HepG2 (cell line): ENCODE results near the gene RTRAF.

Source experiments
- EHMT2 ChIP-seq: fragments of 200-600 bp; sonication (generic); IDR thresholded peaks from 2 replicates; pipeline ENCODE4 v1.7.0; 2017; ENCODE audit warnings: antibody characterized with exemption, low read depth, low read length, borderline replicate concordance
- EP300 ChIP-seq, 3 experiments: sonication (generic) in 1 of 3; formaldehyde crosslinking in 1 of 3; IDR thresholded peaks; 2 replicates each; pipeline versions ENCODE4 v1.5.1 to v1.6.1; 2011 to 2020; ENCODE audit warnings: low read depth in 2 of 3, low read length in 2 of 3, borderline replicate concordance in 1 of 3, improper control_type of control experiment in 1 of 3, mild to moderate bottlenecking in 1 of 3, missing genetic modification reagents in 1 of 3, moderate library complexity in 1 of 3
- NR2F1 ChIP-seq, 2 experiments: fragments of 450-650 bp in 1 of 2; formaldehyde crosslinking in 1 of 2; IDR thresholded peaks; 2 replicates each; pipeline versions ENCODE4 v1.5.0 to v1.6.1; 2016 to 2020; ENCODE audit warnings: mild to moderate bottlenecking in 1 of 2, missing compliant biosample characterization in 1 of 2, missing genetic modification reagents in 1 of 2, moderate library complexity in 1 of 2
- ZNF274 ChIP-seq: sonication (generic); formaldehyde crosslinking; IDR thresholded peaks from 2 replicates; pipeline ENCODE4 v1.5.1; 2020; ENCODE audit warnings: mild to moderate bottlenecking, missing genetic modification reagents
- ZNF670 ChIP-seq: sonication (generic); formaldehyde crosslinking; IDR thresholded peaks from 2 replicates; pipeline ENCODE4 v1.8.0; 2022; ENCODE audit warnings: mild to moderate bottlenecking, missing genetic modification reagents, borderline replicate concordance
- TF ChIP-seq, protein P1 (sequence below): sonication (generic); formaldehyde crosslinking; IDR thresholded peaks from 2 replicates; pipeline ENCODE4 v1.5.0; 2020; ENCODE audit warnings: mild to moderate bottlenecking, missing genetic modification reagents, moderate library complexity

- no peak for TF ChIP-seq NR2F1 (CRISPR knock-in tag; IDR thresholded peaks at IDR 0.05)
- TF ChIP-seq, protein P1, sequence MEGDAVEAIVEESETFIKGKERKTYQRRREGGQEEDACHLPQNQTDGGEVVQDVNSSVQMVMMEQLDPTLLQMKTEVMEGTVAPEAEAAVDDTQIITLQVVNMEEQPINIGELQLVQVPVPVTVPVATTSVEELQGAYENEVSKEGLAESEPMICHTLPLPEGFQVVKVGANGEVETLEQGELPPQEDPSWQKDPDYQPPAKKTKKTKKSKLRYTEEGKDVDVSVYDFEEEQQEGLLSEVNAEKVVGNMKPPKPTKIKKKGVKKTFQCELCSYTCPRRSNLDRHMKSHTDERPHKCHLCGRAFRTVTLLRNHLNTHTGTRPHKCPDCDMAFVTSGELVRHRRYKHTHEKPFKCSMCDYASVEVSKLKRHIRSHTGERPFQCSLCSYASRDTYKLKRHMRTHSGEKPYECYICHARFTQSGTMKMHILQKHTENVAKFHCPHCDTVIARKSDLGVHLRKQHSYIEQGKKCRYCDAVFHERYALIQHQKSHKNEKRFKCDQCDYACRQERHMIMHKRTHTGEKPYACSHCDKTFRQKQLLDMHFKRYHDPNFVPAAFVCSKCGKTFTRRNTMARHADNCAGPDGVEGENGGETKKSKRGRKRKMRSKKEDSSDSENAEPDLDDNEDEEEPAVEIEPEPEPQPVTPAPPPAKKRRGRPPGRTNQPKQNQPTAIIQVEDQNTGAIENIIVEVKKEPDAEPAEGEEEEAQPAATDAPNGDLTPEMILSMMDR (CRISPR knock-in tag): no peak
- TF ChIP-seq EP300 (IDR thresholded peaks at IDR 0.05; ENCODE audit: low read depth in 2 of 2, low read length in 2 of 2): no peak
- no peak for TF ChIP-seq EP300 (CRISPR knock-in tag; IDR thresholded peaks at IDR 0.05; ENCODE audit: borderline replicate concordance)
- no peak for TF ChIP-seq ZNF274 (CRISPR knock-in tag)
- no peak for TF ChIP-seq EHMT2
- no peak for TF ChIP-seq ZNF670
Measured at GRCh38 chr14:52044791-52045522, 55.6 kb downstream of the RTRAF start.
